ENCODE measurements around the gene SYT9. TPM values are rescaled to one million over a fixed set of nuclear protein-coding genes. Genes with fewer than 3 reads are reported as not detected.
A peak's percentile ranks its signal among the peaks of the same experiment; 100 is the strongest.

Gene SYT9
- total and polyA plus RNA-seq, 2 of the 8 experiments (the other 6 are each of a cell fraction or from before 2014, with no cell fraction given), result 1.5 to 2.9 TPM

GRCh38 chr11:7239877-7240276, 11.8 kb upstream of the SYT9 start:
- H2BK12ac ChIP-seq (ENCODE audit: low read depth, low read length), result no peak overlapping the region
- H3K79me1 ChIP-seq (ENCODE audit: low read depth, low read length), result no peaks in the 10 kb centered on the region
- no peak overlapping the region for H2BK5ac ChIP-seq (ENCODE audit: low read depth, low read length)
- DNase-seq (ENCODE audit: low read depth in 1 of 2, low spot score in 2 of 2), result no peak
- peaks cover 0 to 4% (median 2%) of the 10 kb centered on the region in 4 experiments; a peak in 3 of 7 replicates for H3K4me1 ChIP-seq (replicated peaks in 1 of 4; ENCODE audit: control insufficient read depth in 3 of 4, insufficient read depth in 4 of 4, low read length in 3 of 4)
- H2BK15ac ChIP-seq (ENCODE audit: low read length), result no peak overlapping the region
- no peak overlapping the region for H3K56ac ChIP-seq (replicated peaks; ENCODE audit: insufficient read length, low read depth, low read length)
- WGBS, 2 experiments (ENCODE audit: extremely low coverage in 1 of 2, insufficient coverage in 1 of 2, insufficient read length in 1 of 2, insufficient replicate concordance in 2 of 2, low coverage in 1 of 2, low lambda C conversion rate in 2 of 2, missing lambda C conversion rate in 1 of 2), result 49% methylated on average over 5 of the region's 5 CpGs; no CpG with 5 or more reads in 1 of the 2 experiments
- H4K5ac ChIP-seq (ENCODE audit: insufficient read length, low read depth, low read length), result no peak overlapping the region
- H4K8ac ChIP-seq (ENCODE audit: extremely low read depth, insufficient read depth, low read length), result no peak overlapping the region
- H3K4me3 ChIP-seq (ENCODE audit: extremely low read depth in 1 of 4, insufficient read depth in 2 of 4, low read depth in 3 of 4, low read length in 4 of 4), result no peak overlapping the region; a peak in 2 of 8 replicates
- H3K18ac ChIP-seq (ENCODE audit: extremely low read depth, low read length), result no peak overlapping the region
- peak overlapping the region in 1 of 2 experiments; percentile 4; a peak in 1 of 4 replicates for H3K4me2 ChIP-seq (ENCODE audit: insufficient read depth in 1 of 2, low read depth in 2 of 2, low read length in 2 of 2)
- TF ChIP-seq SP1 (IDR thresholded peaks at IDR 0.05; ENCODE audit: low read depth, low read length), result 0 out of 2 replicates have a peak, but pooled peaks have one; percentile 31
- peak; percentile 75; the same call in 1 of the 2 replicates for TF ChIP-seq TEAD4 (IDR thresholded peaks at IDR 0.05; ENCODE audit: low read depth, low read length)
- no peak for TF ChIP-seq CHD2 (IDR thresholded peaks at IDR 0.05; ENCODE audit: low read length)
- H2BK20ac ChIP-seq (ENCODE audit: low read length), result no peak overlapping the region
- no peak overlapping the region; the same call in 1 of the 2 replicates for H2AFZ ChIP-seq (ENCODE audit: low read length)
- no peaks in the 10 kb centered on the region for H3K79me2 ChIP-seq (ENCODE audit: control insufficient read depth in 1 of 2, insufficient read depth in 2 of 2, low read length in 2 of 2)
- FAIRE-seq, result peak; percentile 91
- no peaks in the 10 kb centered on the region for H3K9me3 ChIP-seq (ENCODE audit: insufficient read depth in 2 of 2, low read depth in 1 of 2, low read length in 1 of 2)
- H3K27me3 ChIP-seq (replicated peaks in 1 of 4; ENCODE audit: control insufficient read depth in 3 of 4, extremely low read depth in 1 of 4, insufficient read depth in 3 of 4, low read length in 3 of 4), result no peaks in the 10 kb centered on the region
- no peak overlapping the region for H3K23ac ChIP-seq (ENCODE audit: insufficient read length)
- ChIA-PET POLR2A (ENCODE audit: partially characterized antibody) (interaction anchor here (0.7 kb wide), 1 partner anchor 15 kb away, joined by 3 read pairs; no protein-coding TSS in a partner anchor), CTCF (ENCODE audit: partially characterized antibody) (interaction anchor here (0.6 to 1.1 kb wide), 5 partner anchors 32 to 767 kb away, joined by 3 to 4 read pairs (median 3); no protein-coding TSS in a partner anchor)
- no peak overlapping the region for H4K91ac ChIP-seq (replicated peaks; ENCODE audit: insufficient read length, low read length)
- H4K20me1 ChIP-seq (replicated peaks in 1 of 2; ENCODE audit: control insufficient read depth in 1 of 2, insufficient read depth in 2 of 2, low read length in 2 of 2), result no peaks in the 10 kb centered on the region
- no peak overlapping the region for H2AK5ac ChIP-seq (ENCODE audit: low read depth, low read length)
- no peak overlapping the region for H3K9ac ChIP-seq (replicated peaks in 1 of 4; ENCODE audit: extremely low read depth in 1 of 4, low read depth in 3 of 4, low read length in 3 of 4)
- no peak overlapping the region for H3K4ac ChIP-seq (replicated peaks; ENCODE audit: insufficient read length, low read depth, low read length)
- H3K36me3 ChIP-seq (ENCODE audit: control insufficient read depth in 2 of 4, insufficient read depth in 4 of 4, low read length in 3 of 4), result no peaks in the 10 kb centered on the region
- no peak overlapping the region for H3K27ac ChIP-seq (ENCODE audit: low read depth, low read length)
- H3K23me2 ChIP-seq (ENCODE audit: low read depth, low read length), result no peaks in the 10 kb centered on the region
- no peak overlapping the region for H2BK120ac ChIP-seq (replicated peaks; ENCODE audit: low read depth, low read length)
- H3K14ac ChIP-seq (ENCODE audit: insufficient read length), result no peak overlapping the region

Data from H1 (cell line).